ENCODE measurements around the gene PHLDB3. TPM values are rescaled to one million over a fixed set of nuclear protein-coding genes. Genes with fewer than 3 reads are reported as not detected.

PHLDB3 gene
- total RNA-seq, 1 experiment from 2014 or later = 5.6 TPM

- Histone ChIP-seq H4K20me1 (ENCODE audit: insufficient read depth, low read depth, low read length) (no peaks in the 10 kb centered on the region), H3K4me1 (ENCODE audit: low read length) (peaks cover 4% of the 10 kb centered on the region; the same call in 1 of the 2 replicates), H3K79me2 (ENCODE audit: low read length) (no peaks in the 10 kb centered on the region), H3K9me3 (ENCODE audit: low read length) (no peaks in the 10 kb centered on the region), H3K27me3 (ENCODE audit: low read length) (no peaks in the 10 kb centered on the region), H3K4me3 (ENCODE audit: low read length) (no peak overlapping the region), H3K36me3 (ENCODE audit: insufficient read depth, low read length) (no peaks in the 10 kb centered on the region), H2AFZ (ENCODE audit: low read length) (no peak overlapping the region), H3K9ac (ENCODE audit: low read length) (no peak overlapping the region), H3K27ac (ENCODE audit: low read length) (no peak overlapping the region), H3K4me2 (ENCODE audit: low read depth, low read length, poor library complexity, severe bottlenecking) (no peak overlapping the region), H3K9me2 (replicated peaks; ENCODE audit: insufficient read depth, low read length) (no peaks in the 10 kb centered on the region)
- no peak for DNase-seq
Measured at GRCh38 chr19:43485951-43486350, 18.6 kb downstream of the PHLDB3 start.

GRCh38 chr19:43483281-43483680 lies 21.3 kb downstream of the PHLDB3 start:
- DNase-seq = no peak
- H4K20me1 ChIP-seq (ENCODE audit: insufficient read depth, low read depth, low read length) = no peaks in the 10 kb centered on the region
- no peak overlapping the region for H3K9ac ChIP-seq (ENCODE audit: low read length)
- no peaks in the 10 kb centered on the region for H3K27me3 ChIP-seq (ENCODE audit: low read length)
- no peak overlapping the region for H2AFZ ChIP-seq (ENCODE audit: low read length)
- H3K4me3 ChIP-seq (ENCODE audit: low read length) = no peak overlapping the region
- no peaks in the 10 kb centered on the region for H3K36me3 ChIP-seq (ENCODE audit: insufficient read depth, low read length)
- H3K27ac ChIP-seq (ENCODE audit: low read length) = no peak overlapping the region
- H3K9me2 ChIP-seq (replicated peaks; ENCODE audit: insufficient read depth, low read length) = no peaks in the 10 kb centered on the region
- H3K79me2 ChIP-seq (ENCODE audit: low read length) = no peaks in the 10 kb centered on the region
- no peaks in the 10 kb centered on the region for H3K9me3 ChIP-seq (ENCODE audit: low read length)
- H3K4me1 ChIP-seq (ENCODE audit: low read length) = peaks cover 4% of the 10 kb centered on the region; the same call in 1 of the 2 replicates
- no peak overlapping the region for H3K4me2 ChIP-seq (ENCODE audit: low read depth, low read length, poor library complexity, severe bottlenecking)

- H4K20me1 ChIP-seq (ENCODE audit: insufficient read depth, low read depth, low read length) = no peaks in the 10 kb centered on the region
- H3K27me3 ChIP-seq (ENCODE audit: low read length) = no peaks in the 10 kb centered on the region
- no peak overlapping the region for H3K4me3 ChIP-seq (ENCODE audit: low read length)
- H3K9me3 ChIP-seq (ENCODE audit: low read length) = no peaks in the 10 kb centered on the region
- H3K36me3 ChIP-seq (ENCODE audit: insufficient read depth, low read length) = no peaks in the 10 kb centered on the region
- no peak for DNase-seq
- H3K79me2 ChIP-seq (ENCODE audit: low read length) = no peaks in the 10 kb centered on the region
- no peak overlapping the region for H3K9ac ChIP-seq (ENCODE audit: low read length)
- H3K27ac ChIP-seq (ENCODE audit: low read length) = no peak overlapping the region
- H2AFZ ChIP-seq (ENCODE audit: low read length) = no peak overlapping the region
- H3K4me1 ChIP-seq (ENCODE audit: low read length) = peaks cover 4% of the 10 kb centered on the region; the same call in 1 of the 2 replicates
- no peak overlapping the region for H3K4me2 ChIP-seq (ENCODE audit: low read depth, low read length, poor library complexity, severe bottlenecking)
- no peaks in the 10 kb centered on the region for H3K9me2 ChIP-seq (replicated peaks; ENCODE audit: insufficient read depth, low read length)
Measured at GRCh38 chr19:43482193-43482592, 22.4 kb downstream of the PHLDB3 start.

GRCh38 chr19:43481701-43482100 lies 22.8 kb downstream of the PHLDB3 start:
- Histone ChIP-seq H2AFZ (ENCODE audit: low read length) (no peak overlapping the region), H3K79me2 (ENCODE audit: low read length) (no peaks in the 10 kb centered on the region), H4K20me1 (ENCODE audit: insufficient read depth, low read depth, low read length) (no peaks in the 10 kb centered on the region), H3K9ac (ENCODE audit: low read length) (no peak overlapping the region), H3K4me3 (ENCODE audit: low read length) (no peak overlapping the region), H3K9me2 (replicated peaks; ENCODE audit: insufficient read depth, low read length) (no peaks in the 10 kb centered on the region), H3K4me2 (ENCODE audit: low read depth, low read length, poor library complexity, severe bottlenecking) (no peak overlapping the region), H3K9me3 (ENCODE audit: low read length) (no peaks in the 10 kb centered on the region), H3K27ac (ENCODE audit: low read length) (no peak overlapping the region), H3K36me3 (ENCODE audit: insufficient read depth, low read length) (no peaks in the 10 kb centered on the region), H3K4me1 (ENCODE audit: low read length) (peaks cover 4% of the 10 kb centered on the region; the same call in 1 of the 2 replicates), H3K27me3 (ENCODE audit: low read length) (no peaks in the 10 kb centered on the region)
- DNase-seq = no peak

- H3K9me2 ChIP-seq (replicated peaks; ENCODE audit: insufficient read depth, low read length) = no peaks in the 10 kb centered on the region
- no peak overlapping the region for H3K4me2 ChIP-seq (ENCODE audit: low read depth, low read length, poor library complexity, severe bottlenecking)
- no peak overlapping the region for H3K27ac ChIP-seq (ENCODE audit: low read length)
- no peaks in the 10 kb centered on the region for H3K27me3 ChIP-seq (ENCODE audit: low read length)
- H3K9me3 ChIP-seq (ENCODE audit: low read length) = no peaks in the 10 kb centered on the region
- H3K4me1 ChIP-seq (ENCODE audit: low read length) = peaks cover 4% of the 10 kb centered on the region; the same call in 1 of the 2 replicates
- no peaks in the 10 kb centered on the region for H4K20me1 ChIP-seq (ENCODE audit: insufficient read depth, low read depth, low read length)
- no peaks in the 10 kb centered on the region for H3K79me2 ChIP-seq (ENCODE audit: low read length)
- DNase-seq = no peak
- H3K36me3 ChIP-seq (ENCODE audit: insufficient read depth, low read length) = no peaks in the 10 kb centered on the region
- no peak overlapping the region for H2AFZ ChIP-seq (ENCODE audit: low read length)
- no peak overlapping the region for H3K4me3 ChIP-seq (ENCODE audit: low read length)
- H3K9ac ChIP-seq (ENCODE audit: low read length) = no peak overlapping the region
Measured at GRCh38 chr19:43480574-43480973, 24.0 kb downstream of the PHLDB3 start.

- H3K4me2 ChIP-seq (ENCODE audit: low read depth, low read length, poor library complexity, severe bottlenecking) = no peak overlapping the region
- H2AFZ ChIP-seq (ENCODE audit: low read length) = no peak overlapping the region
- no peaks in the 10 kb centered on the region for H3K9me2 ChIP-seq (replicated peaks; ENCODE audit: insufficient read depth, low read length)
- no peak for DNase-seq
- peaks cover 4% of the 10 kb centered on the region; the same call in 1 of the 2 replicates for H3K4me1 ChIP-seq (ENCODE audit: low read length)
- H3K27ac ChIP-seq (ENCODE audit: low read length) = no peak overlapping the region
- no peaks in the 10 kb centered on the region for H3K36me3 ChIP-seq (ENCODE audit: insufficient read depth, low read length)
- H3K9ac ChIP-seq (ENCODE audit: low read length) = no peak overlapping the region
- H3K9me3 ChIP-seq (ENCODE audit: low read length) = no peaks in the 10 kb centered on the region
- no peaks in the 10 kb centered on the region for H4K20me1 ChIP-seq (ENCODE audit: insufficient read depth, low read depth, low read length)
- no peak overlapping the region for H3K4me3 ChIP-seq (ENCODE audit: low read length)
- no peaks in the 10 kb centered on the region for H3K27me3 ChIP-seq (ENCODE audit: low read length)
- H3K79me2 ChIP-seq (ENCODE audit: low read length) = no peaks in the 10 kb centered on the region
Measured at GRCh38 chr19:43479961-43480561, 24.5 kb downstream of the PHLDB3 start.

GRCh38 chr19:43479226-43479625 lies 25.3 kb downstream of the PHLDB3 start:
- Histone ChIP-seq H3K36me3 (ENCODE audit: insufficient read depth, low read length) (no peaks in the 10 kb centered on the region), H4K20me1 (ENCODE audit: insufficient read depth, low read depth, low read length) (no peaks in the 10 kb centered on the region), H3K27me3 (ENCODE audit: low read length) (no peaks in the 10 kb centered on the region), H3K4me1 (ENCODE audit: low read length) (peaks cover 4% of the 10 kb centered on the region; the same call in 1 of the 2 replicates), H3K4me3 (ENCODE audit: low read length) (no peak overlapping the region), H3K9ac (ENCODE audit: low read length) (no peak overlapping the region), H3K9me2 (replicated peaks; ENCODE audit: insufficient read depth, low read length) (no peaks in the 10 kb centered on the region), H3K4me2 (ENCODE audit: low read depth, low read length, poor library complexity, severe bottlenecking) (no peak overlapping the region), H3K9me3 (ENCODE audit: low read length) (no peaks in the 10 kb centered on the region), H3K79me2 (ENCODE audit: low read length) (no peaks in the 10 kb centered on the region), H2AFZ (ENCODE audit: low read length) (no peak overlapping the region), H3K27ac (ENCODE audit: low read length) (no peak overlapping the region)
- no peak for DNase-seq

GRCh38 chr19:43478323-43478722 lies 26.2 kb downstream of the PHLDB3 start:
- H3K4me1 ChIP-seq (ENCODE audit: low read length) = no peaks in the 10 kb centered on the region
- H3K27me3 ChIP-seq (ENCODE audit: low read length) = no peaks in the 10 kb centered on the region
- no peak for DNase-seq
- H4K20me1 ChIP-seq (ENCODE audit: insufficient read depth, low read depth, low read length) = no peaks in the 10 kb centered on the region
- no peaks in the 10 kb centered on the region for H3K36me3 ChIP-seq (ENCODE audit: insufficient read depth, low read length)
- no peak overlapping the region for H3K4me2 ChIP-seq (ENCODE audit: low read depth, low read length, poor library complexity, severe bottlenecking)
- H2AFZ ChIP-seq (ENCODE audit: low read length) = no peak overlapping the region
- no peaks in the 10 kb centered on the region for H3K9me3 ChIP-seq (ENCODE audit: low read length)
- no peak overlapping the region for H3K27ac ChIP-seq (ENCODE audit: low read length)
- no peak overlapping the region for H3K9ac ChIP-seq (ENCODE audit: low read length)
- H3K79me2 ChIP-seq (ENCODE audit: low read length) = no peaks in the 10 kb centered on the region
- H3K9me2 ChIP-seq (replicated peaks; ENCODE audit: insufficient read depth, low read length) = no peaks in the 10 kb centered on the region
- H3K4me3 ChIP-seq (ENCODE audit: low read length) = no peak overlapping the region
